Measurements from ENCODE around the gene SH3PXD2B.

DNA sequence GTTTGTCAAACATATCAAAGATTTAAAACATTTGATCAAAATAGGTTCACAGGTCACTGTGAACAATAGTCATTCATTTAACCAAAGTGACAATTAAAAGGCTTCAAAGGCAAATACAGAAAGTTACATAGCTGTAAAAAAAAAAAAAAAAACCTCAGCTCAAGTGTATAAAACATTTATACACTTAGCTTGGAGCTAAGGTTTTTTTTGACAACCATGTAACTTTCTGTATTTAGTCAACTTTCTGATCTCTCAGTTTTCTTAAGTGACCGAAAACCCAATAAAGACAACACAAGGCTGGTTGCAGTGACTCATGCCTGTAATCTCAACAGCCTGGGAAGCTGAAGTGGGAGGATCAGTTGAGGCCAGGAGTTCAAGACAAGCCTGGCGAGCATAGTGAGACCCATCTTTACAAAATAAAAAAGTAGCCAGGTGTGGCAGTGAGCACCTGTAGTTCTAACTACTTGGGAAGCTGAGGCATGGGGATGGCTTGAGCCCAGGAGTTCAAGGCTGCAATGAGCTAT lies 154.3 kb downstream of the SH3PXD2B start:
- TF ChIP-seq, protein P1, sequence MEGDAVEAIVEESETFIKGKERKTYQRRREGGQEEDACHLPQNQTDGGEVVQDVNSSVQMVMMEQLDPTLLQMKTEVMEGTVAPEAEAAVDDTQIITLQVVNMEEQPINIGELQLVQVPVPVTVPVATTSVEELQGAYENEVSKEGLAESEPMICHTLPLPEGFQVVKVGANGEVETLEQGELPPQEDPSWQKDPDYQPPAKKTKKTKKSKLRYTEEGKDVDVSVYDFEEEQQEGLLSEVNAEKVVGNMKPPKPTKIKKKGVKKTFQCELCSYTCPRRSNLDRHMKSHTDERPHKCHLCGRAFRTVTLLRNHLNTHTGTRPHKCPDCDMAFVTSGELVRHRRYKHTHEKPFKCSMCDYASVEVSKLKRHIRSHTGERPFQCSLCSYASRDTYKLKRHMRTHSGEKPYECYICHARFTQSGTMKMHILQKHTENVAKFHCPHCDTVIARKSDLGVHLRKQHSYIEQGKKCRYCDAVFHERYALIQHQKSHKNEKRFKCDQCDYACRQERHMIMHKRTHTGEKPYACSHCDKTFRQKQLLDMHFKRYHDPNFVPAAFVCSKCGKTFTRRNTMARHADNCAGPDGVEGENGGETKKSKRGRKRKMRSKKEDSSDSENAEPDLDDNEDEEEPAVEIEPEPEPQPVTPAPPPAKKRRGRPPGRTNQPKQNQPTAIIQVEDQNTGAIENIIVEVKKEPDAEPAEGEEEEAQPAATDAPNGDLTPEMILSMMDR (IDR thresholded peaks at IDR 0.05; ENCODE audit: low read length), result no peak
- TF ChIP-seq EZH2 (IDR thresholded peaks at IDR 0.05; ENCODE audit: borderline replicate concordance, low read length), result no peak

Measured in OCI-LY1 (cell line).